HG03095 (cell line): ENCODE results near the gene NKD1.

ENCODE experiments used
- ATAC-seq: cut with Tn5 transposase; IDR thresholded peaks from one replicate; pipeline ENCODE4 v1.9.1; 2021; ENCODE audit warnings: moderate library complexity; ENCODE audit not compliant: unreplicated experiment

Gene NKD1

GRCh38 chr16:50640391-50640790, 92.2 kb downstream of the NKD1 start:
- ATAC-seq: no peak

GRCh38 chr16:50640919-50641817, 93.0 kb downstream of the NKD1 start:
- ATAC-seq: no peak

- no peak for ATAC-seq
These were observed 93.6 kb downstream of the NKD1 start for GRCh38 chr16:50641818-50642187.

DNA sequence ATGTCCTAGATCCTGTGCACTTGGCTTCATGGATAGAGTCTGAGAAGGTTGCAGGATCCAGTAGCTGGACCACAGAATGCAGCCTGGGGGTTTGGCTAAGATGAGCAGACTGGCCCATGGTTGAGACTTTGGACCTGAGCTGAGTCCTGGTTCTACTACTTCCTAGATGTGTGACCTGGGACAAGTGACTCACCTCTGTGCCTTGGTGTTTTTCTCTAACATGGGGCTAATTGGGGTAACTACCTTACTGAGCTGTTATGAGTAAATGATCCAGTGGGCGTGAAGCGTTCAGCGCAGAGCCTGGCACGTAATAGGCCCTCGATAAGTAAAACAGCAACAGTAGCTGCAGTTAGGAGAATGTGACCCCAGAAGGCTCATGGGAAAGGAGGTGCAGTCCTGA, 94.2 kb downstream of the NKD1 start:
- no peak for ATAC-seq

- no peak for ATAC-seq
These were observed 95.0 kb downstream of the NKD1 start for GRCh38 chr16:50643192-50643591.

- ATAC-seq: no peak
These were observed 96.0 kb downstream of the NKD1 start for GRCh38 chr16:50644245-50644644.

- no peak for ATAC-seq
These were observed 96.5 kb downstream of the NKD1 start for GRCh38 chr16:50644729-50645128.

DNA sequence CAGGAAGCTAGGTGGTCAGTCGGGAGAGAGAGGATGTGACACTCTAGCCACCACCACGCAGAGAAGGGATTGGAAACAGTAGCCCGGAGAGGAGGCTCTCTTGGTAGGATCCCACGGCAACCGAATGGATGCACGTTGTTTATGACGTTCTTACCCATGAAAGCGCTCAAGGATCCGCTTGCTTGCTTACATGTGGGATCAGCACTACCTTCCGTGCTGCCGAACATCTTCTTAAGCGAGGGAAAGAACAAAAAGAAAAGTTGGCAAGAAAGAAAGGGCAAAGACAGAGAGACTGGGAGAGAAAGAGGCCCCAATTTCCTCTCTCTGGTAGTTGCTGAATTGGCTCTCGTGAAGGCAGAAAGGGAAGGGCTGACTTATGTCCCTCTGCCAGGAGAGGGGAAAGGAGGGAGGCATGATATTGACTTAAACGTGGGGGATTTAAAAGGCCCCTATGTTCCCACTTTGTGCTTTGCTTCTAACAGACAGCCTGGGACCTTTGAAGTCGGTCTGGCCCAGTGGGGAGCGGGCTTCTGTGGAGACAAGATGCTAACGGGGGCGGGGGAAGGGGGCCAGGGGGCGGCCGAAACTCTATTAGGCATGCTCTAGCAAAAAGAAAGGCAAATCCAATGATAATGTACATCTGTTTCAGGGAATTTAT, 97.5 kb downstream of the NKD1 start:
- no peak for ATAC-seq

GRCh38 chr16:50646345-50646744, 98.1 kb downstream of the NKD1 start:
- ATAC-seq: no peak

- no peak for ATAC-seq
These were observed 103.7 kb downstream of the NKD1 start for GRCh38 chr16:50651835-50652438.

DNA sequence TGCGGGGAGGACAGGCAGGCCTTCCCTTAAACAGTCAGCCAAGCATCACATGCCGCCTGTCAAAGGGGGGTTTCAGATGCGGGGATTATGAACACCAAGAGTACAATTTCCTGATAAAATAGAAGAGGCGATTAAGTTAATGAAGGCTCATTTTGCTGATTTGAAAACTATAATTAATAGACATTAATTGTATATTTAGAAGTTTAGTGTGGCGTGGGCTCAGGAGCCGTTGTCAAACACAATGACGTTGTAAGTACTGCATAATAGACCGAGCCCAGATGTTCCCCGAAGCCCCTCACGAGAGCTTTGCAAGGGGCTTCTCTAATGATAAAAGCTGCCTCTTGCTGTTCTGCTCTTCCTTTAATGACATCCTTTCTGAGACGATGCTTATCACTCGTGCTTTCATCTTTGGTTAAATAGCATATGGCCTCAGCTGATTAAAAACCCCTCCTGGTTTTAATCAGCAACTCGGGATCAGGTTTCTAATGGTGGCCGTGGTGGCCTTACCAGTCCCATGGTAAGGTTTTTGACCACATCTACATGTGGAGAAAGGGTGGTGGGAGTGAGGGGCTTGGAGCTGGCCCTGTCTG, 104.7 kb downstream of the NKD1 start:
- no peak for ATAC-seq

DNA sequence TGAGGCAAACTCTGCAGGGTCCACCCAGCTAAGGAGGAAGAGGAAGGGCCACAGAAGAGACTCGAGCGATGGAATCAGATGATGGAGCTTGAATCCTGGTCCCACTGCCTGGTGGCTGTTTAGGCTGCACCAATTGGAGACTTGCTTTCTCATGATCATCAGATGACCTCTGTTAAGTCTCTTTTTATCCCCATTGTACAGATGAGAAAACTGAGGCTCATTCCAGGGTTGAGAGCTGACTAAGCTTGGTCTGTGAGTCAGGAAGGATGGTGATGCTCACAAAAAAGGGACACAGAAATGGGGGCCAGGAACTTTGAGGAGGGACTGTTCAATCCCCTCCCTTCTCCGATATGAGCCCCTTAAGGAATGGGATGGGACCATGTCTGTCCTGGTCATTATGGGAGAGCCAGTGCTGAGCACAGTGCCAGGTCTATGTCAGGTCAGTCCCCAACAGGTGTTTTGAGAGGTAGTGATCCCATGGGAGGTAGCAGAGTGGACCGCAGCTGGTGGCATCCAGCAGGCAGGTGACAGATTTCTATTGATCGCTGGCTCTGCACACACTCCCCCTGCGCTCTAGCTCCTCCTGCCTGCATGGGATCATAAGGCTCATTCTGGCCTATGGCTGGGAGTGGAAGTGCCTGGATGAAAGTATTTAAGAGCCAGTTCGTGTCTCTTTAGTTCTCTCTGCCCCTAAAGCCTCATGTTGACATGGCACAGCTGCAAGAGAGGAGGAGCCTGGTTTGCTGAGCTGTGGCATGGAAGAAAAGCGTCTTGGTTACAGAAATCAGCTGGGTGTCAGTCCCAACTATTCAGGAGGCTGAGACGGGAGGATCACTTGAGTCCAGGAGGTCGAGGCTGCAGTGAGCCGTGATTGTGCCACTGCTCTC, 105.7 kb downstream of the NKD1 start:
- ATAC-seq: no peak

DNA sequence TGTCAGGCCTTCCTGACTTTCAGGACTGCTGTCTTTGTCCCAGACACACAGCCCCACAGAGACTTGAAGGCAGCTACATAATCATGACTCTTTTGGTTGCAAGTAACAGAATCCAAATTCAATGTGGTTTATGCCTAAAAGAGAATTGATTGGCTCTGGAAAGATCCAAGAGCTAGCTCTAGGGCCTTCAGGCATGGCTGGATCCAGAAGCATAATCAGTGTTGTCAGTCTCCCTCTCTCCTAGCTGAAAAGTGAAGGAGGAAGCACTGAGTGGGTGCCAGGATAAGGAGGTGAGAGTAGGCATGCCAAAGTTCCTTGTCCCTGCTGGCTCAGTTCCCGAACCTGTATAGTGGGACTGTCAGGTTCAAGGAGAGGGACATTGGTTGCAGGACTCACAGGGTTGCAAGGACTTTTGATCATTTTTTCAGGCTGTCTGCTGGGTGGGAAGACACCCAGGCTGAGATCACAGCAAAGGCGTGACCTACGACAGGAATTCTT, 107.4 kb downstream of the NKD1 start:
- no peak for ATAC-seq

DNA sequence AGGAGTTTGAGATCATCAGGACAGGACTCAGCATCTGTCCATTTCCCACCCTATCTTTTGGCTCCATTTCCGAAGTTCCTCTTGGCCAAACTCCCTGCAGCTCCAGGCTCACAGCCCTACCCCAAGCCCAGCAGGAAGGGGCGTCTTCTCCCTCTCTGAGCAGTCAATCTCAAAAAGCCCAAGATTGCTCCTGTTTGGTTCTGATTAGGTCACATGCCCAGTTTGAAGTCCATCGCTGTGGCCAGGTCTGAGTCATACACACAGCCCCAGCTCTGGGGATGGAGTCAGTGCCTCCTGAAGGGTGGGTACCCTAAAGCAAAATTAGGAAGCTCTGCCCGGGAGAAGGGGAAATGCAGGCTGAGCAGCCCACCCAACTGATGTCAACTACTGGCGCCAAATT, 109.0 kb downstream of the NKD1 start:
- ATAC-seq: no peak

DNA sequence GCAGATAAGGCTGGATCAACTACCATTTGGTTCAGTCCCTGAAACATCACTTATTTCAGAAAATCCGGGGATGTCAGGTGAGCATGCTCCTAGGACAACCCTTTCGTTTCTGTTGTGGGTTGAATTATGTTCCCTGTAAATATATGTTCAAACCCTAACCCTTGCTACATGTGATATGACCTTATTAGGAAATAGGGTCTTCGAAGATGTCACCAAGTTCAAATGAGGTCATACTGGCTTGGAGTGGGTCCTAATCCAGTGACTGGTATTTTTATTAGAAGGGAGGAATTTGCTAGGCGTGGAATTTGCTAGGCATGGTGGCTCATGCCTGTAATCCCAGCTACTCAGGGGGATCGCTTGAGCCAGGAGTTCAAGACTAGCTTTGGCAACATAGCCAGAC, 111.6 kb downstream of the NKD1 start:
- ATAC-seq: no peak

DNA sequence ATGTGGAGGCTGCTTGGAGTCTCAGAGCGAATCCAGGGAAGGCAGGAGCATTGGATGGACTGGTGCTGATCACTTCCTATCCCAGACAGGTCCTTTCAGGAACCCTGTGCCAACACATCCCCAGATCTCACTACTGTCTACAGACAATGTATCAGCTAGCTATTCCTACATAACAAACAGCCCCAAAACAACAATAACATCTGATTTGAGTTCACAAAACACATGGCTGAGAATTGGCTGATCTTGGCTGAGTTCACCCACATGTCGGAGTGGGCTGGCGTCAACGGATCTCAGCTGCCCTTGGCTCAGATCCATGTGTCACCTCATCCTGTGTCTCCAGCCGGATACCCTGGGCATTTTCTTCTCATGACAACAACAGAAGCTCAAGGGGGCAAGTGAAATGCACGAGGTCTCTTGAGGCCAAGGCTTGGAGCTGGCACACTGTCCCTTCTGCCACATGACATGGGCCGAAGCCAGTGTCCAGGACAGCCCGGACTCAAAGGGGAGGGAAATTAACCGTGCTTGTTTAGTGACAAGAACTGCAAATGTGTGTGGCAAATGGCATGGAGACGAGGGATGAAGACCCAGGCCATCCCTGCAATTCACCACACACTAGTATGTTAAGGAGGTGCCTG, 114.2 kb downstream of the NKD1 start:
- no peak for ATAC-seq

DNA sequence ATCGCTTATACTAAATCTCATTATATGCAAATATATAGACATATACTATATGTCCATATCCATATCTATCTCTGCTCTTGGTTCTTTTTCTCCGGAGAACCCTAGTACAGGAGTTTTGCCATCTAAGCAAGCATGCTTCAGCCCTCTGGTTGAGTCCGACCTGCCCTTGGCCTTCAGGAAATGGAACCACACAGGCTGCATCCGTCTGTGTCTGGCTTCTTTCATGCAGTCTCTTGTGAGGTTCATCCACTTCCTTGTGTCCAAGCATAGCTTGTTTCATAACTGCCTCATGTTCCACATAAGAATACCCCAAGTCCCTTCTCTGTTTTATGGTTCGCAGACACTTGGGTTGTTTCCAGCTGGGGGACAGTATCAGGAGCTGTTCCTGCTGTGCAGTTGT, 116.1 kb downstream of the NKD1 start:
- ATAC-seq: no peak

- ATAC-seq: no peak
These were observed 117.1 kb downstream of the NKD1 start for GRCh38 chr16:50665128-50665878.
